ENCODE measurements around the gene MTR.

GRCh38 chr1:236907205-236907604 is 112.1 kb downstream of the MTR start:
- no peak for TF ChIP-seq EZH2phosphoT487 (IDR thresholded peaks at IDR 0.05; ENCODE audit: insufficient read depth, low read depth)
- TF ChIP-seq EZH2 (IDR thresholded peaks at IDR 0.05; ENCODE audit: insufficient read depth, poor library complexity, severe bottlenecking) = no peak
